ENCODE data around the gene PROCA1. TPM values are rescaled to one million over a fixed set of nuclear protein-coding genes. Genes with fewer than 3 reads are reported as not detected.

Gene PROCA1
- total and polyA plus RNA-seq, 3 donors from 2014 or later, result 90.2 to 322 (median 286) TPM

- intact Hi-C loops (cut with DNase I; ENCODE audit: low total_unique reads), result no loop called here
- peak; percentile 36 for DNase-seq
- H3K27ac ChIP-seq, result peak overlapping the region; percentile 82 to 94
- no peaks in the 10 kb centered on the region for H3K36me3 ChIP-seq (ENCODE audit: low read depth, missing control alignments)
- peak overlapping the region; percentile 64 to 73 for H3K4me3 ChIP-seq
- no peak for TF ChIP-seq POLR2A (IDR thresholded peaks at IDR 0.05)
- H3K4me1 ChIP-seq, result peaks cover 29% of the 10 kb centered on the region
- no peaks in the 10 kb centered on the region for H3K27me3 ChIP-seq
- WGBS, 2 donors, result 38 to 39% methylated on average over 34 of the region's 34 CpGs
- no peaks in the 10 kb centered on the region for H3K9me3 ChIP-seq
Measured at GRCh38 chr17:28712032-28712704, 480 bp upstream of the PROCA1 start.

GRCh38 chr17:28710861-28711722 lies 596 bp downstream of the PROCA1 start:
- Histone ChIP-seq H3K4me1 (peaks cover 21% of the 10 kb centered on the region), H3K27ac (peak overlapping the region; percentile 82 to 94), H3K4me3 (peak overlapping the region; percentile 64 to 73), H3K27me3 (no peaks in the 10 kb centered on the region), H3K36me3 (ENCODE audit: low read depth, missing control alignments) (no peaks in the 10 kb centered on the region), H3K9me3 (no peaks in the 10 kb centered on the region)
- peak; percentile 92 for DNase-seq
- TF ChIP-seq CTCF (IDR thresholded peaks at IDR 0.05), result no peak
- TF ChIP-seq POLR2A (IDR thresholded peaks at IDR 0.05), result peak; percentile 7
- intact Hi-C loops (cut with DNase I; ENCODE audit: low total_unique reads), result no loop called here
- 1% methylated on average over 60 to 74 of the region's 74 CpGs for WGBS, 2 donors

- TF ChIP-seq POLR2A (IDR thresholded peaks at IDR 0.05) (no peak), CTCF (IDR thresholded peaks at IDR 0.05) (no peak)
- peaks cover 14% of the 10 kb centered on the region for H3K4me1 ChIP-seq
- DNase-seq, result no peak
- no peaks in the 10 kb centered on the region for H3K9me3 ChIP-seq
- intact Hi-C loops (cut with DNase I; ENCODE audit: low total_unique reads), result no loop called here
- no peak overlapping the region for H3K4me3 ChIP-seq
- WGBS, 2 donors, result 77 to 78% methylated on average over 2 of the region's 2 CpGs
- no peaks in the 10 kb centered on the region for H3K36me3 ChIP-seq (ENCODE audit: low read depth, missing control alignments)
- H3K27me3 ChIP-seq, result no peaks in the 10 kb centered on the region
- H3K27ac ChIP-seq, result no peak overlapping the region
Measured at GRCh38 chr17:28707339-28707720, 4.4 kb downstream of the PROCA1 start.

- Histone ChIP-seq H3K27me3 (no peaks in the 10 kb centered on the region), H3K4me1 (peaks cover 11% of the 10 kb centered on the region), H3K27ac (no peak overlapping the region), H3K9me3 (no peaks in the 10 kb centered on the region), H3K36me3 (ENCODE audit: low read depth, missing control alignments) (no peaks in the 10 kb centered on the region), H3K4me3 (no peak overlapping the region)
- 65 to 70% methylated on average over 6 to 7 of the region's 7 CpGs for WGBS, 2 donors
- no peak for TF ChIP-seq CTCF (IDR thresholded peaks at IDR 0.05)
- intact Hi-C loops (cut with DNase I; ENCODE audit: low total_unique reads), result no loop called here
- no peak for DNase-seq
Measured at GRCh38 chr17:28706471-28707338, 5.0 kb downstream of the PROCA1 start.
